ENCODE results near the gene CYYR1.

DNA sequence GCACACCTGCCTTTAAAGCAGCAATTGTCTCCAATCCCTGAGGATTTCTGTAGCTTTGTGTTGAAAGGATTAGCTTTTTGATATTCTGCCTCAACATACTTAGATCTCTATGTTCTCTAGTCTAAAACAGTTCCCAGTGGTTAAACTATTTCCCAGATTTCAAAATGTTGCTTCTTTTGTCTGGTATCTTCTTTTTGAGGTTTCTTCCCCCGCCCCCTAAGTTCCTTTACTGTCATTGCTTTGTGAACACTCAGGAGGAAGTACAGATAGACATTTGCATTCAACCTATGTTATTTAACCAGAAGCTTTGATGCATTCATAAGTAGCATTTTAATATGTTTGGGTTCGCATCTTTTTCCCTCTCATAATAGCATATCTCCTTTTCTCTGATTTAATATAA, 33.5 kb downstream of the CYYR1 start:
- TF ChIP-seq, protein P1, sequence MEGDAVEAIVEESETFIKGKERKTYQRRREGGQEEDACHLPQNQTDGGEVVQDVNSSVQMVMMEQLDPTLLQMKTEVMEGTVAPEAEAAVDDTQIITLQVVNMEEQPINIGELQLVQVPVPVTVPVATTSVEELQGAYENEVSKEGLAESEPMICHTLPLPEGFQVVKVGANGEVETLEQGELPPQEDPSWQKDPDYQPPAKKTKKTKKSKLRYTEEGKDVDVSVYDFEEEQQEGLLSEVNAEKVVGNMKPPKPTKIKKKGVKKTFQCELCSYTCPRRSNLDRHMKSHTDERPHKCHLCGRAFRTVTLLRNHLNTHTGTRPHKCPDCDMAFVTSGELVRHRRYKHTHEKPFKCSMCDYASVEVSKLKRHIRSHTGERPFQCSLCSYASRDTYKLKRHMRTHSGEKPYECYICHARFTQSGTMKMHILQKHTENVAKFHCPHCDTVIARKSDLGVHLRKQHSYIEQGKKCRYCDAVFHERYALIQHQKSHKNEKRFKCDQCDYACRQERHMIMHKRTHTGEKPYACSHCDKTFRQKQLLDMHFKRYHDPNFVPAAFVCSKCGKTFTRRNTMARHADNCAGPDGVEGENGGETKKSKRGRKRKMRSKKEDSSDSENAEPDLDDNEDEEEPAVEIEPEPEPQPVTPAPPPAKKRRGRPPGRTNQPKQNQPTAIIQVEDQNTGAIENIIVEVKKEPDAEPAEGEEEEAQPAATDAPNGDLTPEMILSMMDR (IDR thresholded peaks at IDR 0.05): no peak
- TF ChIP-seq POLR2A (IDR thresholded peaks at IDR 0.05) (no peak), POLR2AphosphoS5 (IDR thresholded peaks at IDR 0.05) (no peak), EP300 (IDR thresholded peaks at IDR 0.05) (no peak)

Data from upper lobe of left lung (tissue), 4 donors.